ENCODE data around the gene KLHDC3. TPM values are rescaled to one million over a fixed set of nuclear protein-coding genes. Genes with fewer than 3 reads are reported as not detected.

Gene KLHDC3
- polyA plus RNA-seq, 3 donors = 51.9 to 141 (median 106) TPM

GRCh38 chr6:43059168-43060033 is 45.4 kb downstream of the KLHDC3 start, which contains the start of the genes KLC4 and MRPL2:
Gene KLC4 (plus strand): TSS chr6:43059631. CDS start chr6:43061336, 1,705 bp downstream.
Gene MRPL2 (minus strand): TSS chr6:43059434. CDS start chr6:43059381, 53 bp downstream.
- H3K79me2 ChIP-seq (ENCODE audit: insufficient read depth, low read length) = peaks cover 17% of the 10 kb centered on the region
- H2AFZ ChIP-seq (ENCODE audit: insufficient read depth, low read depth, low read length, poor library complexity, severe bottlenecking) = peak within 1 kb of the TSS; percentile 99
- H4K20me1 ChIP-seq (ENCODE audit: insufficient read depth, low read length) = no peaks in the 10 kb centered on the region
- TF ChIP-seq CTCF (IDR thresholded peaks at IDR 0.05) = no peak
- peak within 1 kb of the TSS; percentile 90 to 100 (median 99) for H3K27ac Mint-ChIP-seq
- peak; percentile 98 to 99 (median 98) for DNase-seq
- H3K27ac ChIP-seq (ENCODE audit: low read depth in 1 of 2, low read length in 2 of 2) = peak within 1 kb of the TSS; percentile 64 to 99
- no peaks in the 10 kb centered on the region for H3K27me3 ChIP-seq (ENCODE audit: control insufficient read depth in 2 of 2, insufficient read depth in 2 of 2, low read length in 2 of 2)
- peaks cover 4 to 17% of the 10 kb centered on the region in 2 donors for H3K36me3 ChIP-seq (replicated peaks in 1 of 2; ENCODE audit: control insufficient read depth in 1 of 2, insufficient read depth in 2 of 2, low read length in 2 of 2)
- peaks cover 19 to 25% of the 10 kb centered on the region in 2 donors for H3K36me3 Mint-ChIP-seq
- H3K9me3 ChIP-seq (replicated peaks in 1 of 2; ENCODE audit: control insufficient read depth in 1 of 2, insufficient read depth in 1 of 2, low read length in 2 of 2) = no peaks in the 10 kb centered on the region
- peak within 1 kb of the TSS; percentile 69 to 99 (median 98) for H3K4me3 ChIP-seq (replicated peaks in 1 of 3; ENCODE audit: low read depth in 2 of 3, low read length in 3 of 3)
- no peaks in the 10 kb centered on the region for H3K9me3 Mint-ChIP-seq
- peaks cover 25% of the 10 kb centered on the region for H3K4me1 Mint-ChIP-seq
- WGBS (ENCODE audit: insufficient coverage) = under 1% methylated on average over 58 of the region's 64 CpGs
- H3K4me3 Mint-ChIP-seq = peak within 1 kb of the TSS; percentile 85 to 96
- intact Hi-C loops (cut with micrococcal nuclease) = loop anchor here (2.0 to 10.0 kb wide), 3 partner anchors 45 to 115 kb away; partner anchors contain the start of genes KLHDC3 (in 2 of the 2) and SRF (in 1 of the 2)
- H3K9ac ChIP-seq (ENCODE audit: insufficient read depth, low read length, poor library complexity, severe bottlenecking) = peak within 1 kb of the TSS; percentile 90
- H3K27me3 Mint-ChIP-seq (ENCODE audit: low read depth in 3 of 3) = peaks cover 0 to 2% (median 0%) of the 10 kb centered on the region in 3 donors
- peaks cover 14 to 23% of the 10 kb centered on the region in 2 donors for H3K4me1 ChIP-seq (ENCODE audit: control insufficient read depth in 1 of 2, insufficient read depth in 2 of 2, low read length in 2 of 2)
- peak within 1 kb of the TSS; percentile 99 for H3K4me2 ChIP-seq (replicated peaks; ENCODE audit: extremely low read depth, low read length, poor library complexity, severe bottlenecking)

DNA sequence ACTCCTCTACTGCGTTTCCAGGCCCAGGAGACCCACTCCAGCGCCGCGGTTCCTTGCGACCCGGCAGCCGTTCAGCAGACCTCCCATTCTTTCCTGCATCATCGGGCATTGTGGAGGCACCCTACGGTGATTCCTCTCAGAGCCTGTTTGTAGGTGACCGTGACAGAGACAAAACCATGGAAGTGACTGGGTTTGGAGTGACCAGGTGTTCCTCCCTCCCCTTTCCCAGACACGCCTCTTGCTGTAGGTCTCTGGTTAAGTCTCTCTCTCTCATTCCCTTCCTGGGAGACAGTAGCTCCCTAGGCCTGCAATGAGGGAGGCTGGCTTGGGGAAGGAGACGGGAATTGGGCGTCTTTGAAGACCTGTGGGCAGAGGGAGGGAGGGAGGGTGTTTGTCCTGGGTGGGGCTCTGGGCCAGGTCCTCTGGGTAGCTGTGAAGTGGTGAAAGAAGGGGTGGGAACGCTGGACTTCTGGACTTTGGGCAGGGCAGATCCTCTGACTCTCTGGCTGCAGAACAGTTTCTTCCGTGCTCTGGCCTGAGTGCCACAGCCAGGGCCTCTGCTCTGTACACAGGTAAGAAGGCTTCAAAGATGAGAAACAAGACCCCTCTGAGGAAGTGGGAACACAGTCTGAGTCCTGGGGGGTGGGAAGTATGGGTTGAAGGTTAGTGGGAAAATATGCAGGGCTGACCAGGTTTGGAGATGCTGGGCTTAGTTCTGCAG is 46.1 kb downstream of the KLHDC3 start:
- intact Hi-C loops (cut with micrococcal nuclease) = no loop called here
- peak overlapping the region; percentile 99 for H3K4me2 ChIP-seq (replicated peaks; ENCODE audit: extremely low read depth, low read length, poor library complexity, severe bottlenecking)
- Mint-ChIP-seq H3K27me3 (ENCODE audit: low read depth in 3 of 3) (peaks cover 0 to 2% (median 0%) of the 10 kb centered on the region in 3 donors), H3K9me3 (no peaks in the 10 kb centered on the region), H3K27ac (peak overlapping the region; percentile 90 to 100 (median 99)), H3K4me1 (peaks cover 25% of the 10 kb centered on the region), H3K4me3 (peak overlapping the region; percentile 85 to 96), H3K36me3 (peaks cover 22 to 25% of the 10 kb centered on the region in 2 donors)
- no peaks in the 10 kb centered on the region for H3K27me3 ChIP-seq (ENCODE audit: control insufficient read depth in 2 of 2, insufficient read depth in 2 of 2, low read length in 2 of 2)
- peak overlapping the region; percentile 64 to 99 for H3K27ac ChIP-seq (ENCODE audit: low read depth in 1 of 2, low read length in 2 of 2)
- H3K9me3 ChIP-seq (replicated peaks in 1 of 2; ENCODE audit: control insufficient read depth in 1 of 2, insufficient read depth in 1 of 2, low read length in 2 of 2) = no peaks in the 10 kb centered on the region
- H2AFZ ChIP-seq (ENCODE audit: insufficient read depth, low read depth, low read length, poor library complexity, severe bottlenecking) = peak overlapping the region; percentile 99
- H3K4me3 ChIP-seq (replicated peaks in 1 of 3; ENCODE audit: low read depth in 2 of 3, low read length in 3 of 3) = peak overlapping the region; percentile 69 to 99 (median 98)
- H4K20me1 ChIP-seq (ENCODE audit: insufficient read depth, low read length) = no peaks in the 10 kb centered on the region
- peaks cover 4 to 18% of the 10 kb centered on the region in 2 donors for H3K36me3 ChIP-seq (replicated peaks in 1 of 2; ENCODE audit: control insufficient read depth in 1 of 2, insufficient read depth in 2 of 2, low read length in 2 of 2)
- 10% methylated on average over 10 of the region's 15 CpGs for WGBS (ENCODE audit: insufficient coverage)
- peaks cover 14 to 23% of the 10 kb centered on the region in 2 donors for H3K4me1 ChIP-seq (ENCODE audit: control insufficient read depth in 1 of 2, insufficient read depth in 2 of 2, low read length in 2 of 2)
- no peak for TF ChIP-seq CTCF (IDR thresholded peaks at IDR 0.05)
- H3K9ac ChIP-seq (ENCODE audit: insufficient read depth, low read length, poor library complexity, severe bottlenecking) = peak overlapping the region; percentile 90
- no peak for DNase-seq
- H3K79me2 ChIP-seq (ENCODE audit: insufficient read depth, low read length) = peaks cover 17% of the 10 kb centered on the region

Data from CD14-positive monocyte (primary cell).